RWPE2 (cell line): Measurements from ENCODE around the gene UNC45A.

ENCODE experiments used
- ATAC-seq: fragments of 200-7000 bp; cut with Tn5 transposase; 3 replicates; pipeline ENCODE4 v1.9.1; 2021; ENCODE audit warnings: low read depth
- DNase-seq: peaks from one replicate; pipeline ENCODE4 v3.0.0-alpha.2; 2020; ENCODE audit warnings: low spot score
- H3K27ac ChIP-seq: fragments of 450-650 bp; 2 replicates; pipeline ENCODE4 v1.5.1; 2017; ENCODE audit warnings: mild to moderate bottlenecking; ENCODE audit not compliant: poor library complexity, severe bottlenecking
- H3K27me3 ChIP-seq: fragments of 250-450 bp; sonication (Bioruptor Pico); 2 replicates; pipeline ENCODE4 v1.5.1; 2021; ENCODE audit warnings: mild to moderate bottlenecking, moderate library complexity; ENCODE audit not compliant: insufficient read depth, poor library complexity, severe bottlenecking
- H3K36me3 ChIP-seq: fragments of 250-450 bp; sonication (Bioruptor Pico); 2 replicates; pipeline ENCODE4 v1.5.1; 2020; ENCODE audit warnings: low read depth, mild to moderate bottlenecking, moderate library complexity
- H3K4me1 ChIP-seq: fragments of 250-450 bp; sonication (Bioruptor Pico); 2 replicates; pipeline ENCODE4 v1.5.1; 2021; ENCODE audit warnings: mild to moderate bottlenecking, moderate library complexity; ENCODE audit not compliant: insufficient read depth, poor library complexity, severe bottlenecking
- H3K4me3 ChIP-seq: fragments of 250-450 bp; sonication (Bioruptor Pico); 2 replicates; pipeline ENCODE4 v1.5.1; 2021; ENCODE audit warnings: mild to moderate bottlenecking, moderate library complexity; ENCODE audit not compliant: severe bottlenecking
- H3K9me3 ChIP-seq: fragments of 250-450 bp; sonication (Bioruptor Pico); 2 replicates; pipeline ENCODE4 v1.5.1; 2021; ENCODE audit warnings: mild to moderate bottlenecking, moderate library complexity; ENCODE audit not compliant: severe bottlenecking
- TF ChIP-seq, protein P1 (sequence below): fragments of 450-650 bp; IDR thresholded peaks from one replicate; pipeline ENCODE4 v1.5.1; 2017; ENCODE audit warnings: mild to moderate bottlenecking, moderate library complexity; ENCODE audit not compliant: poor library complexity, severe bottlenecking

Gene UNC45A

DNA sequence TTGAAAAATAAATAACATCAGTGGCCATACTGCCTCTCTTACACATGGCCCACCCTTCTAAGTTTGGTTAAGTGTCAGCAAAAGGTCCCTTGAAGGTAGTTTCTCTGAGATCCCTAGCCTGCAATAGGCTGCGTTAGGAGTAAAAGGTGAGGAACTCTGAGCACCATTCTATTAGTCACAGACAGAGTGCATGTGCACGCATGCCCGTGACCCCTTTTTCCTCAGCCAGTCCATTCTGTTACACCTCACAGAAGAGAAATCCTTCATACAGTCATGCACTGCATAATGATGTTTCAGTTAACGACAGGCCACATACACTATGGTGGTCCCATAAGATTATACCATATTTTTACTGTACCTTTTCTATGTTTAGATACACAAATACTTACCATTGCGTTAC lies 32.1 kb downstream of the UNC45A start:
- ATAC-seq (peak; percentile 70), DNase-seq (no peak)
- H3K4me3 ChIP-seq = no peak overlapping the region
- no peak overlapping the region for H3K27ac ChIP-seq
- no peaks in the 10 kb centered on the region for H3K9me3 ChIP-seq
- TF ChIP-seq, protein P1, sequence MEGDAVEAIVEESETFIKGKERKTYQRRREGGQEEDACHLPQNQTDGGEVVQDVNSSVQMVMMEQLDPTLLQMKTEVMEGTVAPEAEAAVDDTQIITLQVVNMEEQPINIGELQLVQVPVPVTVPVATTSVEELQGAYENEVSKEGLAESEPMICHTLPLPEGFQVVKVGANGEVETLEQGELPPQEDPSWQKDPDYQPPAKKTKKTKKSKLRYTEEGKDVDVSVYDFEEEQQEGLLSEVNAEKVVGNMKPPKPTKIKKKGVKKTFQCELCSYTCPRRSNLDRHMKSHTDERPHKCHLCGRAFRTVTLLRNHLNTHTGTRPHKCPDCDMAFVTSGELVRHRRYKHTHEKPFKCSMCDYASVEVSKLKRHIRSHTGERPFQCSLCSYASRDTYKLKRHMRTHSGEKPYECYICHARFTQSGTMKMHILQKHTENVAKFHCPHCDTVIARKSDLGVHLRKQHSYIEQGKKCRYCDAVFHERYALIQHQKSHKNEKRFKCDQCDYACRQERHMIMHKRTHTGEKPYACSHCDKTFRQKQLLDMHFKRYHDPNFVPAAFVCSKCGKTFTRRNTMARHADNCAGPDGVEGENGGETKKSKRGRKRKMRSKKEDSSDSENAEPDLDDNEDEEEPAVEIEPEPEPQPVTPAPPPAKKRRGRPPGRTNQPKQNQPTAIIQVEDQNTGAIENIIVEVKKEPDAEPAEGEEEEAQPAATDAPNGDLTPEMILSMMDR = no peak
- no peaks in the 10 kb centered on the region for H3K4me1 ChIP-seq
- peaks cover 98% of the 10 kb centered on the region for H3K36me3 ChIP-seq
- H3K27me3 ChIP-seq = no peaks in the 10 kb centered on the region

DNA sequence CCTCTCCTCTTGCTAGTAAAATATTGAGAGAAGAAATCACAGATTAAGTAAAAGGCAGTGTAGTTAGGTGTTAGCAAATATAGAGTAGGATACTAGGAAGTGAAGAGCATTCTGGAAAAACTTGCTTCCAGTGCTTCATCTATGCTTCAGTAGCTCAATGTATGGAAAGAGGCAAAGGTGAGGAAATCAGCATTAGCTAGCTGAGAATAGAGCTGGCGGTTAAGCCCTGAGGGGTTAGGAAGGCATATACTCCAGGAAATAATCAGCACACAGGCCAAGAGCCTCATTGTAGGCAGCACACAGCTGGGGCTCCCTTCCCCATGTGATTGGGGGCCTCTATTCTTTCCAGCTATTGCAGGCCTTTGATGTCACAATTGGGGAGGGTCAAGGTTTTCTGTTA lies 33.3 kb downstream of the UNC45A start:
- ATAC-seq = no peak
- DNase-seq = no peak
- no peaks in the 10 kb centered on the region for H3K27me3 ChIP-seq
- H3K27ac ChIP-seq = no peak overlapping the region
- H3K36me3 ChIP-seq = peaks cover 98% of the 10 kb centered on the region
- H3K4me1 ChIP-seq = no peaks in the 10 kb centered on the region
- no peaks in the 10 kb centered on the region for H3K9me3 ChIP-seq
- no peak overlapping the region for H3K4me3 ChIP-seq
- TF ChIP-seq, protein P1 = no peak

DNA sequence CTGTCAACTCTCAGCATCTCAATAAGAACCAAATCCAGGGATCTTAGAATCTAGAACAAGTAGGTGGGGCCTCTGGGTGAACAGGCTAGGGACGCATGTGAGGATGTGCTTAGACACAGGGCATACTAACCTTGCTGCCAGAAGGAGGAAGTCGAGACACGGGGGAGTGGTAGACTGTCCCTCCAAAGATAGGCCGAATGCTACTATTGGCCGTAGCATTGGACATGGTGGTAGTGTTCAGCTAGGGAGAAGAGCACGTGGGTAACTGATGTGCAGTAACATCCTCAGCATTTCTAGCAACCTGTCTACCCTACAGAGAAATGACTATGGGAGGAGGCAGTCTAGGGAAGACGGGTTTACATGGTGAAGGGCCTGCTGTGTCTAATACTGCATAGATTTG lies 35.2 kb downstream of the UNC45A start:
- TF ChIP-seq, protein P1 = no peak
- Histone ChIP-seq H3K27me3 (no peaks in the 10 kb centered on the region), H3K4me1 (no peaks in the 10 kb centered on the region), H3K27ac (no peak overlapping the region), H3K9me3 (no peaks in the 10 kb centered on the region), H3K4me3 (no peak overlapping the region), H3K36me3 (peaks cover 98% of the 10 kb centered on the region)
- ATAC-seq (no peak), DNase-seq (no peak)

DNA sequence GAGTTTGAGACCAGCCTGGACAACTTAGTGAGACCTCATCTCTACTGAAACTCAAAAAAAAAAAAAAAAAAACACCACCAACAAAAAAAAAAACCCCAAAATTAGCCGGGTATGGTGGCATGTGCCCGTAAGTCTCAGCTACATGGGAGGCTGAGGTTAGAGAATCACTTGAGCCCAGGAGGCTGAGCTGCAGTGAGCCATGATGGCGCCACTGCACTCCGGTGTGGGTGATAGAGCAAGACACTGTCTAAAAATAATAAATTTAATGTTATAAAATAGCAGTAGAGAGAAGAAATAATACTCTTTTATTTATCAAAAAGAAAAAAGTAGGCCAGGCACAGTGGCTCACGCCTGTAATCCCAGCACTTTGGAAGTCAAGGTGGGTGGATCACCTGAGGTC lies 37.0 kb downstream of the UNC45A start:
- Histone ChIP-seq H3K27ac (no peak overlapping the region), H3K9me3 (no peaks in the 10 kb centered on the region), H3K36me3 (peaks cover 98% of the 10 kb centered on the region), H3K27me3 (no peaks in the 10 kb centered on the region), H3K4me3 (no peak overlapping the region), H3K4me1 (no peaks in the 10 kb centered on the region)
- no peak for ATAC-seq
- no peak for DNase-seq
- TF ChIP-seq, protein P1 = no peak

DNA sequence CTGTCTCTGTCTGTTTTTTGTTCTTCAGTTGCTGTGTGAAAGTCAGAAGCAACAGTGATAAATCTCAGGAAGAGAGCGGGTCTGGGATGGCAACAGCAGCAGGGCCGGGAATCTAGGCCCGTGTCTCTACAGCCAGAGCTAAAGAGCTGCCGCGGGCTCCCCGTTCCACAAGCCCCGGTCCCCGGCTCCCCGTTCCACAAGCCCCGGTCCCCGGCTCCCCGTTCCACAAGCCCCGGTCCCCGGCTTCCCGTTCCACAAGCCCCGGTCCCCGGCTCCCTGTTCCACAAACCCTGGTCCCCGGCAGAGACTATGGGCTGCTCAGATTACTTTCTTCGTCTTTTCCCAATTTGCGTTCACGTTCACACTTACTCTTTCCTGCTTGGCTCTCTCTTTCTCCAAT lies 39.1 kb downstream of the UNC45A start:
- ATAC-seq = no peak
- Histone ChIP-seq H3K4me1 (no peaks in the 10 kb centered on the region), H3K4me3 (no peak overlapping the region)

More for the DNA sequence above, 39.1 kb downstream of the UNC45A start:
- Histone ChIP-seq H3K27me3 (no peaks in the 10 kb centered on the region), H3K27ac (no peak overlapping the region), H3K36me3 (peaks cover 98% of the 10 kb centered on the region), H3K9me3 (no peaks in the 10 kb centered on the region)
- no peak for DNase-seq
- TF ChIP-seq, protein P1 = no peak
